Measurements from ENCODE around the gene DHRS12.
A peak's percentile ranks its signal among the peaks of the same experiment; 100 is the strongest.

Gene DHRS12

DNA sequence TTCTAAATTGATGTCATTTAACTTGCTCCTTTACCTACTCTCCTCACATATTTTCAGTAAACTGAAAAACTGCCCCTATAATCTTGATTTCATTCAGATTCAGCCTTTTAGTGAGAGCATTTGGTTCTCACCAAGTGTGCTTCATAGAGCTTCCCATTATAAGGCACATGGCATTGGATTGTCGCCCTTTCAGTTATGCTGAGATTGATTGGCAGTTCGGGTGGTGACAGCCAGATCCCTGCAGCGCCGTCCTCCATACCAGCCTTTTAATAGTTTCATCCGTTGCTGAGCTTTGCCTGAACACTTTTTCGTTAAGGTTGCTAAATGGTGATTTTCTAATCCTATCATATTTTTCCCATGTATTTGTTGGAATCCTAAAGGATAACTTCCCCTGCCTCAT is 80.4 kb downstream of the DHRS12 start:
- Histone ChIP-seq H3K9ac (ENCODE audit: low read length in 5 of 5) (no peak overlapping the region), H3K4me1 (ENCODE audit: control insufficient read depth in 5 of 5, insufficient read depth in 5 of 5, low read length in 5 of 5) (peaks cover 0 to 23% (median 8%) of the 10 kb centered on the region in 5 donors), H3K27ac (ENCODE audit: low read depth, low read length) (no peak overlapping the region), H3K9me3 (ENCODE audit: control insufficient read depth in 5 of 5, low read length in 5 of 5) (no peaks in the 10 kb centered on the region), H3K36me3 (ENCODE audit: control insufficient read depth in 5 of 5, insufficient read depth in 5 of 5, low read length in 5 of 5) (peaks cover 0 to 11% (median 7%) of the 10 kb centered on the region in 5 donors), H3K27me3 (ENCODE audit: control insufficient read depth in 5 of 5, insufficient read depth in 4 of 5, low read length in 5 of 5) (no peaks in the 10 kb centered on the region), H3K4me3 (ENCODE audit: low read depth in 1 of 5, low read length in 5 of 5) (no peak overlapping the region)

GRCh38 chr13:51721496-51721895 is 82.5 kb downstream of the DHRS12 start:
- peaks cover 0 to 17% (median 5%) of the 10 kb centered on the region in 5 donors for H3K4me1 ChIP-seq (ENCODE audit: control insufficient read depth in 5 of 5, insufficient read depth in 5 of 5, low read length in 5 of 5)
- no peaks in the 10 kb centered on the region for H3K9me3 ChIP-seq (ENCODE audit: control insufficient read depth in 5 of 5, low read length in 5 of 5)
- no peak overlapping the region for H3K9ac ChIP-seq (ENCODE audit: low read length in 5 of 5)
- H3K27me3 ChIP-seq (ENCODE audit: control insufficient read depth in 5 of 5, insufficient read depth in 4 of 5, low read length in 5 of 5) = no peaks in the 10 kb centered on the region
- no peak overlapping the region for H3K4me3 ChIP-seq (ENCODE audit: low read depth in 1 of 5, low read length in 5 of 5)
- H3K36me3 ChIP-seq (ENCODE audit: control insufficient read depth in 5 of 5, insufficient read depth in 5 of 5, low read length in 5 of 5) = peaks cover 0 to 10% (median 2%) of the 10 kb centered on the region in 5 donors
- peak overlapping the region; percentile 66 for H3K27ac ChIP-seq (ENCODE audit: low read depth, low read length)

- Histone ChIP-seq H3K9ac (ENCODE audit: low read length in 5 of 5) (no peak overlapping the region), H3K4me3 (ENCODE audit: low read depth in 1 of 5, low read length in 5 of 5) (no peak overlapping the region), H3K27ac (ENCODE audit: low read depth, low read length) (no peak overlapping the region), H3K4me1 (ENCODE audit: control insufficient read depth in 5 of 5, insufficient read depth in 5 of 5, low read length in 5 of 5) (peaks cover 0 to 15% (median 3%) of the 10 kb centered on the region in 5 donors), H3K9me3 (ENCODE audit: control insufficient read depth in 5 of 5, low read length in 5 of 5) (no peaks in the 10 kb centered on the region), H3K36me3 (ENCODE audit: control insufficient read depth in 5 of 5, insufficient read depth in 5 of 5, low read length in 5 of 5) (peaks cover 0 to 5% (median 2%) of the 10 kb centered on the region in 5 donors), H3K27me3 (ENCODE audit: control insufficient read depth in 5 of 5, insufficient read depth in 4 of 5, low read length in 5 of 5) (no peaks in the 10 kb centered on the region)
Measured at GRCh38 chr13:51719394-51719793, 84.6 kb downstream of the DHRS12 start.
